AG10803 (cell line): ENCODE data around the gene CALM1.
A peak's percentile ranks its signal among the peaks of the same experiment; 100 is the strongest.

Experiments used
- DNase-seq: peaks from one replicate; pipeline ENCODE4 v3.0.0; 2010; ENCODE audit warnings: low read depth
- H3K4me3 ChIP-seq: 2 replicates; pipeline ENCODE4 v1.5.1; 2011; ENCODE audit warnings: mild to moderate bottlenecking, low read length, control low read depth
- TF ChIP-seq, protein P1 (sequence below): conservative IDR thresholded peaks from 2 replicates; pipeline ENCODE4 v1.5.1; 2011; ENCODE audit warnings: mild to moderate bottlenecking, low read length, control low read depth, inconsistent platforms

The CALM1 gene

DNA sequence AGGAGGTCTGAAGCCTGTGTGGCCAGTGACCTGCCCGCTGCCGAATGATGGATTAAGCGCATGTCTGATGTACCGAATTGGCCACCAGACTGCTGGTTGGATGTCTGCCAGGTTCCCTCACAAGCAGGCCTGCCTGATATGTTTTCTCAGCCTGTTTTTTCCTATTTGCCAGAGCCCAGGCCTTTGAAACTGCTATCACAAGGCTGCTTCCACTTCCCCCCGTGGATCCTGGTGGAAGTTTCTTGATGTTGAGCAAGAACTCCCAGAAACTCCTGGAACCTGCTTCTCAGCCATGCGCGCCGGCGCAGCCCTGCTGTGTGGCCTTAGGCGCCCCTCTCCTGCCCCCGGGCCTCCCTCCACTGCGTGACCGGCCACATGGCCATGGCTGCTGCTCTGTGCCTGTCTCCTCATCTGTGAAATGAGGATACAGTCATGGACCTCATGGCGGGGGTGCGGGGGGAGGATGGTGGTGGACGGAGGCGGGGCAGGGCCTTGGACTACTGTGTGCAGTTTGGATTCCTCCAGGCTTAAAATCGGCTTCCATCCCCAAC lies 56.6 kb downstream of the CALM1 start:
- TF ChIP-seq, protein P1, sequence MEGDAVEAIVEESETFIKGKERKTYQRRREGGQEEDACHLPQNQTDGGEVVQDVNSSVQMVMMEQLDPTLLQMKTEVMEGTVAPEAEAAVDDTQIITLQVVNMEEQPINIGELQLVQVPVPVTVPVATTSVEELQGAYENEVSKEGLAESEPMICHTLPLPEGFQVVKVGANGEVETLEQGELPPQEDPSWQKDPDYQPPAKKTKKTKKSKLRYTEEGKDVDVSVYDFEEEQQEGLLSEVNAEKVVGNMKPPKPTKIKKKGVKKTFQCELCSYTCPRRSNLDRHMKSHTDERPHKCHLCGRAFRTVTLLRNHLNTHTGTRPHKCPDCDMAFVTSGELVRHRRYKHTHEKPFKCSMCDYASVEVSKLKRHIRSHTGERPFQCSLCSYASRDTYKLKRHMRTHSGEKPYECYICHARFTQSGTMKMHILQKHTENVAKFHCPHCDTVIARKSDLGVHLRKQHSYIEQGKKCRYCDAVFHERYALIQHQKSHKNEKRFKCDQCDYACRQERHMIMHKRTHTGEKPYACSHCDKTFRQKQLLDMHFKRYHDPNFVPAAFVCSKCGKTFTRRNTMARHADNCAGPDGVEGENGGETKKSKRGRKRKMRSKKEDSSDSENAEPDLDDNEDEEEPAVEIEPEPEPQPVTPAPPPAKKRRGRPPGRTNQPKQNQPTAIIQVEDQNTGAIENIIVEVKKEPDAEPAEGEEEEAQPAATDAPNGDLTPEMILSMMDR, result no peak
- DNase-seq, result no peak
- H3K4me3 ChIP-seq, result no peak overlapping the region

DNA sequence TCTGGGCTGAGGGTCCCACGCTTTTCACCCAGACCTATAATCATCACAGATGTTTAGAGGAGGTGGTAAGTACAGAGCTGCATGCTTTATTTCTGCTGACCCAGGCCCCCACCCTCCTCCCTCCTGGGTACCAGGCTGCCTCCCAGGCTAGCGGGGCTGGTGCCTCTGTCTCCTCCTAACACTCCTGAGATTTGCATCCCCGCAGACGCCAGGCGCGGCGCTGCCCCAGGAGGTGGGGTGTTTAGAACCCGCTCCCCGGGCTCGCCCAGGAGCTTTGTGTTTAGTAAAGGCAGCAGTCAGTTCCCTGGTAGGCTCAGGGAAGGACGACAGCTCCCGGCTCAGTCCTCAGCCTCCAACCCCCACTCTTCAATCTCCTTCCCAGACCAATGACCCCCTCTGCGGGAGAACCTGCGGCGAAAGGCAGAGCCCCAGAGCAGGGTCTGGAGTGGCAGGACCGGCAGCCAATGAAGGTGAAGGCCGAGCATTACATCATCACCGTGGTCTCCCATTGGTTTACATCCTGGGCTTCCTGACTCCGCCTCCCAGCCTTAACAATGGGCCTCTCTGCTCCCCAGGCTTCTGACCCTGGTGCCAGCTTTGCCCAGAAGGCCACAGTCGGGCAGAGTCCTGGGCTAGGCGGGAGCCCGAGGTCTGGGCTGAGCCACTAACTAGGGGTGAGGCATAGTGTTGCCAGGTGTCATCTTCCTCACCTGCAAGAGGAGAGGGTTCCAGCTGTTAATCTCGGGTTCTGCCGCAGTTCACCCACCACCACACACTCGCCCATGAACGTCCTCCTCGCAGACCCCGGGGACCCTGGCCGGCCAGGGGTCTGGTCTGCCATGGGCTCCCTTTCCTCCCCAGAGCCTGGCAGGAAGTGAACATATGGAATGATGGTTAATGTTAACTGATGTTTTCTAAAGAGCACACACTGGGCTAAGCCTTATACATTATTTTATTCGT lies 57.5 kb downstream of the CALM1 start:
- TF ChIP-seq, protein P1, result no peak
- peak; percentile 79 for DNase-seq
- peak overlapping the region; percentile 47 for H3K4me3 ChIP-seq

DNA sequence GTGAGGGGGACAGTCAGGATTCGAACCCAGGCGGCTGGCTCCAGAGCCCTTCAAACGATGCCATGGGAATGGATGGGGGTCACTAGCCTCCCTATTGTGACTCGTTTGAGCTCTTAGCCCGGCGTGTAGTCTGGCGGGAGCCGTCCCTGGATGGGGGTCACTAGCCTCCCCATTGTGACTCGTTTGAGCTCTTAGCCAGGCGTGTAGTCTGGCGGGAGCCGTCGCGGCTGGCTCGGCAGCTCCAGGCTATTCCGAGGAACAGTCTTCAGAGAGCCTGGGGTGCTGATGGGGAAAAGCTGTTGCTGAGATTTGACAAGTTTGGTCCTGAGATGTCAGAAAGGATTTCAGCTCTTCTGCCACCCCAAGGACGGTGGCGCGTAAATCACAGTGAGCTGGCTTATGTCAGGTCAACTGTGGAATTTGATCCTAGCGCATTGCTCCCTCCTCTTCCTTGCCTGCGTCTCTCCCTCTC lies 58.3 kb downstream of the CALM1 start:
- TF ChIP-seq, protein P1, result no peak
- H3K4me3 ChIP-seq, result no peak overlapping the region
- no peak for DNase-seq

DNA sequence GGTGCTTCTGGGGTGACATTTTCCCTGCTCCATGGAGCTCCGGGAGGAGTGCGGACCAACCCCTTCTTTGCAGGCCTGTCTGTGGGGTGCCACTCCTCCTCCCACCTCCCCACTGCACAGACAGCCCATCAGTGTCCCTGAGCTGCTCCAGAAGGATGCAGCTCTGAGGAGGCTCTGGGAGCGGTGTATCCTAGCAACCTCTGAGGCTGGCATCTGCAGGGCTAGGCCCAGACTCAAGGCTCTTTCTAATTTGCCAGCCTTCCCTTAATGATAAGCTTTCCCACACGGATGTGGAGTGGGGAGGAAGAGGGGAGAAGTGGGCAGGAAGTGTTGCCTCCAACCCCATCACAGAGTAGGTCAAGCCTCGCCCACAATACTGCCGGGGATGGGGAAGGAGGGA lies 59.7 kb downstream of the CALM1 start:
- H3K4me3 ChIP-seq, result no peak overlapping the region
- no peak for DNase-seq
- TF ChIP-seq, protein P1, result no peak

- DNase-seq, result no peak
- TF ChIP-seq, protein P1, result no peak
- H3K4me3 ChIP-seq, result no peak overlapping the region
Observed at GRCh38 chr14:90457186-90457585, 60.4 kb downstream of the CALM1 start.
